Measurements from ENCODE around the gene TRIM54.

DNA sequence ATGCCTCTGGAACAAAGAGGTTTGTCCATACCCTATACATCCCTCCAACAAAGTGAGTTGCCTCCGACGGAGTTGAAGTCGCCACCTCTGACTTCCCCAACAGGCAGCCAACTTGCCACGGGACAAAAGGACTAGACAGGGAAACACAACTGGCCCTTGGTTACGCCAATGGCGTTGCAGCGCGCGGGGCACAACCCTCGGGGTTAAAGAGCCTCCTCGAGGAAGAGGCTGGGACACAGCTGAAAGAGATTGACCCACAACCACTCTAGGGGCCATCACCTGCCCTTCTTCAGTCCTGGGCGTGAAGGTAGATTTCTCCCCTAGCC lies 73.8 kb downstream of the TRIM54 start:
- TF ChIP-seq REST (IDR thresholded peaks at IDR 0.05; ENCODE audit: borderline replicate concordance) (no peak), CTCF (IDR thresholded peaks at IDR 0.05; ENCODE audit: poor library complexity, severe bottlenecking) (no peak), POLR2AphosphoS5 (IDR thresholded peaks at IDR 0.05) (no peak)

All from neural cell (in vitro differentiated cells).